HepG2 (cell line): Measurements from ENCODE around the gene SF3B6. TPM values are rescaled to one million over a fixed set of nuclear protein-coding genes. Genes with fewer than 3 reads are reported as not detected.
A peak's percentile ranks its signal among the peaks of the same experiment; 100 is the strongest.

Experiments
- ATAC-seq: fragments of 200-7000 bp; cut with Tn5 transposase; 3 replicates; pipeline ENCODE4 v1.9.1; 2020; ENCODE audit warnings: mild to moderate bottlenecking, moderate library complexity
- BruUV-seq: library from RNA; stranded (reverse); fragments of 400-500 nt; replicated peaks from 2 replicates; lab custom pipeline; 2021; lab: Mats Ljungman, UMichigan
- CTCF ChIA-PET: fragments of 300-600 bp; formaldehyde crosslinking; extraction: SDS; loops from one replicate; lab custom pipeline; 2021; ENCODE audit warnings: low total read pairs, inconsistent platforms, low intra/inter-chr PET ratio; lab: Yijun Ruan, JAX
- POLR2A ChIA-PET: fragments of 350-600 bp; sonication (Branson Sonifier 250); formaldehyde crosslinking; loops from one replicate; lab custom pipeline; 2020; ENCODE audit warnings: antibody characterized with exemption, inconsistent platforms; lab: Yijun Ruan, JAX
- DNase-seq: peaks from one replicate; pipeline ENCODE4 v3.0.0-alpha.2; 2015; ENCODE audit warnings: low spot score
- FAIRE-seq: peaks from 3 replicates; lab custom pipeline; 2011; peaks lifted over from hg19 to GRCh38; lab: Jason Lieb, UNC
- H2AFZ ChIP-seq: one replicate; pipeline ENCODE4 v1.6.1; 2011; ENCODE audit warnings: low read length, inconsistent platforms
- H3K27ac ChIP-seq: fragments of 300-600 bp; 3 replicates; pipeline ENCODE4 v1.8.0; 2011; ENCODE audit warnings: mixed run types, mild to moderate bottlenecking, mixed read lengths, low read length, inconsistent platforms; ENCODE audit not compliant: insufficient read depth; ENCODE audit errors: extremely low read length
- H3K27me3 ChIP-seq, 2 experiments: fragments of 200-600 bp in 1 of 2; 2 replicates in 1 of 2; 3 replicates in 1 of 2; pipeline versions ENCODE4 v1.6.0 to v1.8.0; 2011; ENCODE audit warnings: low read length in 2 of 2, mild to moderate bottlenecking in 2 of 2, moderate library complexity in 2 of 2, inconsistent platforms in 1 of 2; ENCODE audit not compliant: insufficient read depth in 2 of 2, control insufficient read depth in 1 of 2
- H3K36me3 ChIP-seq, 2 experiments: fragments of 200-600 bp in 1 of 2; replicated peaks in 1 of 2; 2 replicates in 1 of 2; 3 replicates in 1 of 2; pipeline versions ENCODE4 v1.5.1 to v1.8.0; 2011; ENCODE audit warnings: low read length in 2 of 2, inconsistent platforms in 1 of 2; ENCODE audit not compliant: insufficient read depth in 2 of 2, control insufficient read depth in 1 of 2
- H3K4me1 ChIP-seq: 2 replicates; pipeline ENCODE4 v1.5.1; 2012; ENCODE audit warnings: low read length, inconsistent platforms; ENCODE audit not compliant: insufficient read depth
- H3K4me2 ChIP-seq: 2 replicates; pipeline ENCODE4 v1.6.0; 2011; ENCODE audit warnings: low read depth, low read length, inconsistent platforms
- H3K4me3 ChIP-seq, 3 experiments: fragments of 200-600 bp in 1 of 3; sonication (generic), shearing (Covaris generic) in 1 of 3; replicated peaks in 1 of 3; 2 replicates each; pipeline ENCODE4 v1.5.1; 2011 to 2016; ENCODE audit warnings: low read length in 3 of 3, inconsistent platforms in 2 of 3, low read depth in 2 of 3, mild to moderate bottlenecking in 2 of 3, control low read depth in 1 of 3, mixed read lengths in 1 of 3; ENCODE audit not compliant: insufficient read depth in 1 of 3
- H3K79me2 ChIP-seq: one replicate; pipeline ENCODE4 v1.6.1; 2011; ENCODE audit warnings: low read length, inconsistent platforms; ENCODE audit not compliant: insufficient read depth
- H3K9ac ChIP-seq: 2 replicates; pipeline ENCODE4 v1.6.0; 2011; ENCODE audit warnings: mild to moderate bottlenecking, low read depth, low read length, inconsistent platforms; ENCODE audit not compliant: insufficient read depth
- H3K9me3 ChIP-seq: 2 replicates; pipeline ENCODE4 v1.5.1; 2012; ENCODE audit warnings: mild to moderate bottlenecking, low read length
- H4K20me1 ChIP-seq: 2 replicates; pipeline ENCODE4 v1.6.0; 2011; ENCODE audit warnings: inconsistent platforms, mild to moderate bottlenecking, low read length, moderate library complexity; ENCODE audit not compliant: insufficient read depth
- ATF7 ChIP-seq, 2 experiments: fragments of 450-650 bp in 1 of 2; sonication (generic) in 1 of 2; formaldehyde crosslinking in 1 of 2; IDR thresholded peaks; 2 replicates each; pipeline versions ENCODE4 v1.4.0 to v1.6.1; 2016 to 2020; ENCODE audit warnings: antibody characterized with exemption in 1 of 2, mild to moderate bottlenecking in 1 of 2, missing genetic modification reagents in 1 of 2
- CHCHD3 ChIP-seq: sonication (generic); formaldehyde crosslinking; IDR thresholded peaks from 2 replicates; pipeline ENCODE4 v1.8.0; 2022; ENCODE audit warnings: mild to moderate bottlenecking, missing genetic modification reagents, moderate library complexity
- LCORL ChIP-seq, 2 experiments: fragments of 450-650 bp in 1 of 2; sonication (generic) in 1 of 2; formaldehyde crosslinking in 1 of 2; IDR thresholded peaks; 2 replicates each; pipeline versions ENCODE4 v1.5.0 to v1.6.1; 2017 to 2020; ENCODE audit warnings: antibody characterized with exemption in 1 of 2, missing genetic modification reagents in 1 of 2
- MAZ ChIP-seq, 2 experiments: sonication (generic) in 1 of 2; formaldehyde crosslinking in 1 of 2; IDR thresholded peaks; 2 replicates each; pipeline versions ENCODE4 v1.5.0 to v1.6.1; 2012 to 2020; ENCODE audit warnings: low read depth in 2 of 2, mild to moderate bottlenecking in 2 of 2, borderline replicate concordance in 1 of 2, improper control_type of control experiment in 1 of 2, low read length in 1 of 2, missing genetic modification reagents in 1 of 2, moderate library complexity in 1 of 2
- MIER2 ChIP-seq: IDR thresholded peaks from 2 replicates; pipeline ENCODE4 v1.6.1; 2016; ENCODE audit warnings: missing biosample characterization, missing genetic modification reagents
- SALL2 ChIP-seq: sonication (generic); formaldehyde crosslinking; IDR thresholded peaks from 2 replicates; pipeline ENCODE4 v1.8.1; 2023; ENCODE audit warnings: mild to moderate bottlenecking, missing genetic modification reagents, inconsistent platforms
- ZNF207 ChIP-seq: fragments of 450-650 bp; IDR thresholded peaks from 2 replicates; pipeline ENCODE4 v1.6.1; 2016; ENCODE audit warnings: antibody characterized with exemption, borderline replicate concordance
- ZNF841 ChIP-seq: sonication (generic); formaldehyde crosslinking; IDR thresholded peaks from 2 replicates; pipeline ENCODE4 v1.8.1; 2023; ENCODE audit warnings: missing genetic modification reagents, borderline replicate concordance
- WGBS: methylation state at CpG from one replicate; pipeline ENCODE4 v1.1.6; 2017; ENCODE audit warnings: low lambda C conversion rate; 5-methylcytosine and 5-hydroxymethylcytosine counted together
- in situ Hi-C: cut with HindIII; loops from 2 replicates; pipeline ENCODE4 v1.10.0; 2017; ENCODE audit warnings: low pct_unique_long_range_greater_than_20kb; ENCODE audit not compliant: extremely low pct_ligation_motif_present
- intact Hi-C: fragments of 100-400 bp; cut with micrococcal nuclease; formaldehyde crosslinking; loops from one replicate; pipeline ENCODE4 v1.10.0; 2022; ENCODE audit not compliant: unreplicated experiment
- polyA plus RNA-seq, 8 experiments: library from polyadenylated mRNA; depleted of rRNA in 3 of 8; stranded (reverse) in 7 of 8; unstranded in 1 of 8; fragments of >200 nt; fragmentation: Illumina TruSeq in 4 of 8; extraction: Trizol in 4 of 8; gene quantifications; 2 replicates each; pipeline versions ENCODE4 v1.2.1 to v1.2.3, GENCODE V29; 2011 to 2016; ENCODE audit warnings: low read depth in 4 of 8, missing spikeins in 1 of 8, mixed read lengths in 1 of 8; ENCODE audit not compliant: insufficient read depth in 1 of 8
- total RNA-seq, 5 experiments: library from RNA; depleted of rRNA; stranded (reverse); fragments of >200 nt; fragmentation: Illumina TruSeq; extraction: Trizol; gene quantifications; 2 replicates each; pipeline ENCODE4 v1.2.3, GENCODE V29; 2016; ENCODE audit warnings: low read depth in 1 of 5

The SF3B6 gene
- total and polyA plus RNA-seq, 2 of the 13 experiments (the other 11 are each of a cell fraction or from before 2014, with no cell fraction given), result 177 to 182 TPM

- Histone ChIP-seq H3K79me2 (no peaks in the 10 kb centered on the region), H3K27ac (no peak overlapping the region), H3K4me1 (peaks cover 23% of the 10 kb centered on the region), H3K4me3 (no peak overlapping the region), H3K36me3 (no peaks in the 10 kb centered on the region), H2AFZ (no peak overlapping the region), H3K4me2 (no peak overlapping the region)
- ATAC-seq, result no peak
- no TSS peak for BruUV-seq
- 48% methylated on average over 2 of the region's 2 CpGs for WGBS
- FAIRE-seq, result no peak
- in situ Hi-C loops, result no loop called here
- CTCF ChIA-PET, result no interaction called here
- TF ChIP-seq ATF7 (IDR thresholded peaks at IDR 0.05) (peak; percentile 19; the same call in 1 of the 2 replicates), ATF7 (CRISPR knock-in tag; IDR thresholded peaks at IDR 0.05) (no peak), CHCHD3 (CRISPR knock-in tag) (no peak)
- TF ChIP-seq, all 625 proteins: peak for 1
- POLR2A ChIA-PET, result interaction anchor here (4.3 kb wide), 1 partner anchor 22 kb away, joined by 22 read pairs; the partner anchor contains the start of gene TP53I3
- peaks cover 0 to 8% of the 10 kb centered on the region in 2 experiments; a peak in 1 of 5 replicates for H3K27me3 ChIP-seq
- DNase-seq, result no peak
- peaks cover 9% of the 10 kb centered on the region; the same call in 1 of the 2 replicates for H3K9me3 ChIP-seq
- intact Hi-C loops, result no loop called here
- H4K20me1 ChIP-seq, result no peaks in the 10 kb centered on the region
- no peak overlapping the region for H3K9ac ChIP-seq
Observed at GRCh38 chr2:24105816-24106215, 29.7 kb upstream of the SF3B6 start.

- peaks cover 0 to 8% of the 10 kb centered on the region in 2 experiments; a peak in 1 of 5 replicates for H3K27me3 ChIP-seq
- H3K79me2 ChIP-seq, result no peaks in the 10 kb centered on the region
- FAIRE-seq (no peak), DNase-seq (no peak), ATAC-seq (no peak)
- WGBS, result 0% methylated on average over 3 of the region's 4 CpGs
- peaks cover 9% of the 10 kb centered on the region; the same call in 1 of the 2 replicates for H3K9me3 ChIP-seq
- H2AFZ ChIP-seq, result no peak overlapping the region
- no peak for TF ChIP-seq ZNF841 (CRISPR knock-in tag)
- TF ChIP-seq ZNF207, result no peak
- TF ChIP-seq LCORL (IDR thresholded peaks at IDR 0.05), result no peak
- no peak for TF ChIP-seq LCORL (CRISPR knock-in tag; IDR thresholded peaks at IDR 0.05)
- no peak for TF ChIP-seq SALL2 (CRISPR knock-in tag)
- TF ChIP-seq MAZ (IDR thresholded peaks at IDR 0.05; ENCODE audit: borderline replicate concordance, low read depth, low read length), result no peak
- no peak for TF ChIP-seq MAZ (CRISPR knock-in tag; IDR thresholded peaks at IDR 0.05; ENCODE audit: low read depth)
- TF ChIP-seq MIER2, result no peak
- H3K36me3 ChIP-seq, result no peaks in the 10 kb centered on the region
- in situ Hi-C loops (no loop called here), intact Hi-C loops (no loop called here)
- H3K4me1 ChIP-seq, result peaks cover 19% of the 10 kb centered on the region
- no peak overlapping the region for H3K4me2 ChIP-seq
- ChIA-PET CTCF (no interaction called here), POLR2A (interaction anchor here (0.6 to 4.3 kb wide), 2 partner anchors 21 to 29 kb away, joined by 3 to 22 read pairs; partner anchors contain the start of genes SF3B6 and TP53I3)
- no peak overlapping the region for H3K4me3 ChIP-seq
- no peaks in the 10 kb centered on the region for H4K20me1 ChIP-seq
- no TSS peak for BruUV-seq
- no peak overlapping the region for H3K27ac ChIP-seq
- no peak overlapping the region for H3K9ac ChIP-seq
Observed at GRCh38 chr2:24104906-24105305, 28.8 kb upstream of the SF3B6 start.
